ENCODE measurements around the gene RTEL1.

RTEL1 gene

GRCh38 chr20:63643946-63644345, 14.2 kb upstream of the RTEL1 start:
- Histone ChIP-seq H3K4me3 (ENCODE audit: low read length) (no peak overlapping the region), H3K9me2 (replicated peaks; ENCODE audit: control insufficient read depth, low read length) (no peaks in the 10 kb centered on the region), H3F3A (ENCODE audit: control insufficient read depth, insufficient read depth) (peaks cover 5% of the 10 kb centered on the region), H3K9me3 (ENCODE audit: control insufficient read depth, insufficient read depth, low read length) (no peaks in the 10 kb centered on the region), H3K4me1 (ENCODE audit: control insufficient read depth, low read length) (peaks cover 29% of the 10 kb centered on the region), H3K4me2 (ENCODE audit: low read length) (no peak overlapping the region), H3K27ac (ENCODE audit: low read depth, low read length) (no peak overlapping the region), H3K27me3 (ENCODE audit: control insufficient read depth, low read length) (no peaks in the 10 kb centered on the region), H4K20me1 (ENCODE audit: control insufficient read depth, insufficient read depth, low read depth, low read length) (no peaks in the 10 kb centered on the region), H3K79me2 (ENCODE audit: control insufficient read depth, low read length) (no peaks in the 10 kb centered on the region), H3K36me3 (ENCODE audit: control insufficient read depth, low read length) (no peaks in the 10 kb centered on the region)
- TF ChIP-seq EZH2phosphoT487 (IDR thresholded peaks at IDR 0.05; ENCODE audit: borderline replicate concordance, low read length) (no peak), CTCF (IDR thresholded peaks at IDR 0.05; ENCODE audit: low read depth, low read length, poor library complexity, severe bottlenecking) (no peak)

GRCh38 chr20:63645218-63645617, 12.9 kb upstream of the RTEL1 start:
- peaks cover 16% of the 10 kb centered on the region for H3K4me1 ChIP-seq (ENCODE audit: control insufficient read depth, low read length)
- H3F3A ChIP-seq (ENCODE audit: control insufficient read depth, insufficient read depth) = no peaks in the 10 kb centered on the region
- H3K9me3 ChIP-seq (ENCODE audit: control insufficient read depth, insufficient read depth, low read length) = no peaks in the 10 kb centered on the region
- no peaks in the 10 kb centered on the region for H3K36me3 ChIP-seq (ENCODE audit: control insufficient read depth, low read length)
- TF ChIP-seq CTCF (IDR thresholded peaks at IDR 0.05; ENCODE audit: low read depth, low read length, poor library complexity, severe bottlenecking) = no peak
- TF ChIP-seq EZH2phosphoT487 (IDR thresholded peaks at IDR 0.05; ENCODE audit: borderline replicate concordance, low read length) = no peak
- H3K4me3 ChIP-seq (ENCODE audit: low read length) = no peak overlapping the region
- no peak overlapping the region for H3K4me2 ChIP-seq (ENCODE audit: low read length)
- no peak overlapping the region for H3K27ac ChIP-seq (ENCODE audit: low read depth, low read length)
- no peaks in the 10 kb centered on the region for H3K9me2 ChIP-seq (replicated peaks; ENCODE audit: control insufficient read depth, low read length)
- no peaks in the 10 kb centered on the region for H4K20me1 ChIP-seq (ENCODE audit: control insufficient read depth, insufficient read depth, low read depth, low read length)
- H3K27me3 ChIP-seq (ENCODE audit: control insufficient read depth, low read length) = no peaks in the 10 kb centered on the region
- H3K79me2 ChIP-seq (ENCODE audit: control insufficient read depth, low read length) = no peaks in the 10 kb centered on the region

GRCh38 chr20:63648190-63648589, 9.9 kb upstream of the RTEL1 start:
- Histone ChIP-seq H3K79me2 (ENCODE audit: control insufficient read depth, low read length) (no peaks in the 10 kb centered on the region), H3K27me3 (ENCODE audit: control insufficient read depth, low read length) (peaks cover 16% of the 10 kb centered on the region), H3F3A (ENCODE audit: control insufficient read depth, insufficient read depth) (no peaks in the 10 kb centered on the region), H3K9me3 (ENCODE audit: control insufficient read depth, insufficient read depth, low read length) (no peaks in the 10 kb centered on the region), H3K4me2 (ENCODE audit: low read length) (no peak overlapping the region), H3K36me3 (ENCODE audit: control insufficient read depth, low read length) (no peaks in the 10 kb centered on the region), H3K4me1 (ENCODE audit: control insufficient read depth, low read length) (peaks cover 9% of the 10 kb centered on the region; the same call in 1 of the 2 replicates), H3K4me3 (ENCODE audit: low read length) (no peak overlapping the region), H4K20me1 (ENCODE audit: control insufficient read depth, insufficient read depth, low read depth, low read length) (no peaks in the 10 kb centered on the region; the same call in 1 of the 2 replicates), H3K27ac (ENCODE audit: low read depth, low read length) (no peak overlapping the region), H3K9me2 (replicated peaks; ENCODE audit: control insufficient read depth, low read length) (no peaks in the 10 kb centered on the region)
- TF ChIP-seq EZH2phosphoT487 (IDR thresholded peaks at IDR 0.05; ENCODE audit: borderline replicate concordance, low read length) = no peak
- no peak for TF ChIP-seq CTCF (IDR thresholded peaks at IDR 0.05; ENCODE audit: low read depth, low read length, poor library complexity, severe bottlenecking)

All from DOHH2 (cell line).